IMR-90 (cell line): Measurements from ENCODE around the gene CCDC59. TPM values are rescaled to one million over a fixed set of nuclear protein-coding genes. Genes with fewer than 3 reads are reported as not detected.

Source experiments
- ATAC-seq: fragments of 200-7000 bp; cut with Tn5 transposase; 2 replicates; pipeline ENCODE4 v1.9.1; 2020; ENCODE audit warnings: low read depth, mild to moderate bottlenecking, moderate library complexity
- BruUV-seq: library from RNA; stranded (reverse); fragments of 400-500 nt; replicated peaks from 2 replicates; lab custom pipeline; 2021; lab: Mats Ljungman, UMichigan
- CTCF ChIA-PET: fragments of 300-600 bp; formaldehyde crosslinking; extraction: SDS; loops from one replicate; lab custom pipeline; 2021; ENCODE audit warnings: antibody characterized with exemption; lab: Yijun Ruan, JAX
- POLR2A ChIA-PET: fragments of 300-600 bp; sonication (Branson Sonifier 250); formaldehyde crosslinking; loops from one replicate; lab custom pipeline; 2022; ENCODE audit warnings: antibody characterized with exemption; ENCODE audit not compliant: unreplicated experiment; lab: Charles Lee
- DNase-seq: peaks from one replicate; pipeline ENCODE4 v3.0.0; 2013
- H2AFZ ChIP-seq: replicated peaks from 2 replicates; pipeline ENCODE3; 2013; ENCODE audit warnings: low read length, mild to moderate bottlenecking; ENCODE audit not compliant: poor library complexity
- H2AK5ac ChIP-seq: 2 replicates; pipeline ENCODE4 v1.6.1; 2013; ENCODE audit warnings: low read depth, low read length, inconsistent platforms
- H2AK9ac ChIP-seq: replicated peaks from 2 replicates; pipeline ENCODE3; 2013; ENCODE audit warnings: mild to moderate bottlenecking, low read depth, low read length, moderate library complexity; ENCODE audit not compliant: poor library complexity
- H2BK120ac ChIP-seq: 2 replicates; pipeline ENCODE4 v1.6.1; 2013; ENCODE audit warnings: low read depth, low read length, inconsistent platforms
- H2BK15ac ChIP-seq: 3 replicates; pipeline ENCODE4 v1.6.1; 2013; ENCODE audit warnings: low read depth, low read length, inconsistent platforms
- H2BK20ac ChIP-seq: 2 replicates; pipeline ENCODE4 v1.6.1; 2013; ENCODE audit warnings: low read depth, mild to moderate bottlenecking, inconsistent platforms, low read length, moderate library complexity
- H2BK5ac ChIP-seq: 2 replicates; pipeline ENCODE4 v1.6.1; 2013; ENCODE audit warnings: mild to moderate bottlenecking, low read depth, low read length, inconsistent platforms; ENCODE audit not compliant: poor library complexity, severe bottlenecking
- H3K14ac ChIP-seq: replicated peaks from 2 replicates; pipeline ENCODE4 v1.6.1; 2013; ENCODE audit warnings: low read depth, low read length, inconsistent platforms
- H3K18ac ChIP-seq: 2 replicates; pipeline ENCODE4 v1.6.1; 2013; ENCODE audit warnings: low read depth, low read length, control low read depth
- H3K23ac ChIP-seq: 2 replicates; pipeline ENCODE4 v1.6.1; 2013; ENCODE audit warnings: low read depth, low read length, inconsistent platforms
- H3K27ac ChIP-seq: 2 replicates; pipeline ENCODE4 v1.5.1; 2013; ENCODE audit warnings: mild to moderate bottlenecking, control low read depth, low read length; ENCODE audit not compliant: insufficient read depth
- H3K27me3 ChIP-seq: 2 replicates; pipeline ENCODE4 v1.6.1; 2013; ENCODE audit warnings: low read length; ENCODE audit not compliant: control insufficient read depth, insufficient read depth
- H3K36me3 ChIP-seq: 2 replicates; pipeline ENCODE4 v1.6.1; 2013; ENCODE audit warnings: low read length, mixed read lengths; ENCODE audit not compliant: control insufficient read depth, insufficient read depth
- H3K4ac ChIP-seq: 2 replicates; pipeline ENCODE4 v1.6.1; 2013; ENCODE audit warnings: low read depth, low read length, inconsistent platforms
- H3K4me1 ChIP-seq: 2 replicates; pipeline ENCODE4 v1.6.1; 2013; ENCODE audit warnings: low read length, mixed read lengths; ENCODE audit not compliant: control insufficient read depth, insufficient read depth
- H3K4me2 ChIP-seq: 2 replicates; pipeline ENCODE4 v1.6.1; 2013; ENCODE audit warnings: low read depth, mild to moderate bottlenecking, control low read depth, low read length, moderate library complexity
- H3K4me3 ChIP-seq: 2 replicates; pipeline ENCODE4 v1.5.1; 2013; ENCODE audit warnings: low read depth, mild to moderate bottlenecking, control low read depth, low read length, moderate library complexity; ENCODE audit not compliant: insufficient read depth
- H3K56ac ChIP-seq: 2 replicates; pipeline ENCODE4 v1.6.1; 2013; ENCODE audit warnings: low read length, inconsistent platforms; ENCODE audit not compliant: insufficient read depth; ENCODE audit errors: extremely low read depth
- H3K79me1 ChIP-seq, 2 experiments: 2 replicates each; pipeline ENCODE4 v1.6.1; 2013; ENCODE audit warnings: low read length in 2 of 2, inconsistent platforms in 1 of 2, low read depth in 1 of 2
- H3K9ac ChIP-seq: 2 replicates; pipeline ENCODE4 v1.6.1; 2013; ENCODE audit warnings: low read depth, low read length, control low read depth
- H3K9me1 ChIP-seq: 2 replicates; pipeline ENCODE4 v1.6.1; 2013; ENCODE audit warnings: low read length, inconsistent platforms; ENCODE audit not compliant: insufficient read depth
- H3K9me3 ChIP-seq: 2 replicates; pipeline ENCODE4 v1.6.1; 2013; ENCODE audit warnings: low read length; ENCODE audit not compliant: control insufficient read depth, insufficient read depth
- H4K20me1 ChIP-seq: 2 replicates; pipeline ENCODE4 v1.6.1; 2013; ENCODE audit warnings: low read length, inconsistent platforms; ENCODE audit not compliant: insufficient read depth
- H4K5ac ChIP-seq: 2 replicates; pipeline ENCODE4 v1.6.1; 2013; ENCODE audit warnings: mild to moderate bottlenecking, low read depth, low read length, control low read depth
- H4K8ac ChIP-seq, 2 experiments: 2 replicates each; pipeline ENCODE4 v1.6.1; 2013; ENCODE audit warnings: low read depth in 2 of 2, low read length in 2 of 2, control low read depth in 1 of 2, inconsistent platforms in 1 of 2
- H4K91ac ChIP-seq: 2 replicates; pipeline ENCODE4 v1.6.1; 2013; ENCODE audit warnings: low read depth, low read length, inconsistent platforms; ENCODE audit not compliant: insufficient read depth
- ELK1 ChIP-seq: fragments of 150-350 bp; IDR thresholded peaks from 2 replicates; pipeline ENCODE4 v1.6.1; 2016; ENCODE audit warnings: low read depth, mild to moderate bottlenecking, low read length, moderate library complexity, borderline replicate concordance
- FOS ChIP-seq: fragments of 150-350 bp; IDR thresholded peaks from 2 replicates; pipeline ENCODE4 v1.6.1; 2016; ENCODE audit warnings: low read depth, low read length
- RAD21 ChIP-seq: IDR thresholded peaks from 2 replicates; pipeline ENCODE4 v1.6.1; 2012; ENCODE audit warnings: low read length, improper control_type of control experiment
- RFX5 ChIP-seq: IDR thresholded peaks from 2 replicates; pipeline ENCODE4 v1.8.0; 2012; ENCODE audit warnings: low read depth, mild to moderate bottlenecking, low read length, moderate library complexity
- USF2 ChIP-seq: fragments of 150-350 bp; IDR thresholded peaks from 2 replicates; pipeline ENCODE4 v1.6.1; 2017; ENCODE audit warnings: mild to moderate bottlenecking, antibody characterized with exemption, low read length, low read depth
- WGBS, 2 experiments: methylation state at CpG; one replicate each; pipeline versions ENCODE4 v1.1.5 to v1.1.7; 2013; ENCODE audit warnings: missing lambda C conversion rate in 2 of 2; ENCODE audit not compliant: insufficient read length in 1 of 2; ENCODE audit errors: extremely low coverage in 2 of 2; 5-methylcytosine and 5-hydroxymethylcytosine counted together
- dilution Hi-C: fragments of 300-500 bp; cut with HindIII; formaldehyde crosslinking; loops from one replicate; pipeline ENCODE4 v1.14.3; 2018; ENCODE audit warnings: low sequenced_read_pairs; ENCODE audit not compliant: unreplicated experiment
- in situ Hi-C: fragments of 300-500 bp; cut with MboI; formaldehyde crosslinking; loops from 3 replicates; pipeline ENCODE4 v1.14.3; 2019; ENCODE audit warnings: low sequenced_read_pairs, inconsistent platforms, mixed read lengths
- intact Hi-C: fragments of 100-400 bp; cut with micrococcal nuclease; formaldehyde crosslinking; loops from 2 replicates; pipeline ENCODE4 v1.10.0; 2022
- polyA plus RNA-seq, 3 experiments: library from polyadenylated mRNA; depleted of rRNA; stranded (reverse); fragments of >200 nt; gene quantifications; 2 replicates each; pipeline ENCODE4 v1.2.3, GENCODE V29; 2012; ENCODE audit warnings: low replicate concordance in 1 of 3
- total RNA-seq: library from RNA; depleted of rRNA; stranded (reverse); fragments of >200 nt; gene quantifications from 2 replicates; pipeline ENCODE4 v1.2.3, GENCODE V29; 2012

Gene CCDC59
- total and polyA plus RNA-seq, 2 of the 4 experiments (the other 2 are of a cell fraction): 8.4 to 14.8 TPM

GRCh38 chr12:82407481-82407880, 49.3 kb upstream of the CCDC59 start:
- ATAC-seq (no peak), DNase-seq (no peak)
- Histone ChIP-seq H2BK15ac (no peak overlapping the region), H3K9ac (no peak overlapping the region), H3K79me1 (no peaks in the 10 kb centered on the region), H3K9me3 (no peaks in the 10 kb centered on the region), H4K5ac (no peak overlapping the region), H3K27me3 (no peaks in the 10 kb centered on the region), H2AK9ac (no peak overlapping the region), H3K27ac (no peak overlapping the region), H3K23ac (no peak overlapping the region), H3K4me1 (no peaks in the 10 kb centered on the region), H3K9me1 (no peaks in the 10 kb centered on the region), H3K4me2 (no peak overlapping the region), H3K4me3 (no peak overlapping the region), H3K4ac (no peak overlapping the region), H2AK5ac (no peak overlapping the region), H3K36me3 (no peaks in the 10 kb centered on the region), H3K56ac (no peak overlapping the region), H2BK5ac (no peak overlapping the region), H3K18ac (no peak overlapping the region), H2BK120ac (no peak overlapping the region), H4K20me1 (no peaks in the 10 kb centered on the region), H4K8ac (no peak overlapping the region), H2AFZ (no peak overlapping the region), H2BK20ac (no peak overlapping the region), H3K14ac (no peak overlapping the region), H4K91ac (no peak overlapping the region)
- ChIA-PET CTCF (no interaction called here), POLR2A (no interaction called here)
- no peak for TF ChIP-seq RAD21
- TF ChIP-seq USF2: no peak
- no peak for TF ChIP-seq RFX5
- TF ChIP-seq ELK1: no peak
- TF ChIP-seq FOS: no peak
- intact Hi-C loops (no loop called here), in situ Hi-C loops (no loop called here), dilution Hi-C loops (no loop called here)
- 55% methylated on average over 4 of the region's 5 CpGs; no CpG with 5 or more reads in 1 of the 2 experiments for WGBS, 2 experiments
- no TSS peak for BruUV-seq
